Activated CD4-positive, alpha-beta memory T cell treated with anti-CD3 and anti-CD28 coated beads, Interleukin-2, amount 10 ng/mL, durations not matched to agents 7 days and 5 days (primary cell): ENCODE results near the gene TEN1. TPM values are rescaled to one million over a fixed set of nuclear protein-coding genes. Genes with fewer than 3 reads are reported as not detected.

ENCODE experiments used
- CTCF ChIA-PET: fragments of 350-600 bp; sonication (Branson Sonifier 250); formaldehyde crosslinking; loops from one replicate; lab custom pipeline; 2021; ENCODE audit warnings: antibody characterized with exemption, inconsistent platforms; lab: Charles Lee
- POLR2A ChIA-PET: fragments of 350-600 bp; sonication (Branson Sonifier 250); formaldehyde crosslinking; loops from one replicate; lab custom pipeline; 2021; ENCODE audit warnings: antibody characterized with exemption; lab: Charles Lee
- DNase-seq: peaks from one replicate; pipeline ENCODE4 v3.0.0-alpha.2; 2020
- H3K27ac Mint-ChIP-seq: one replicate; pipeline ENCODE4 v1.8.0; 2021; ENCODE audit warnings: mild to moderate bottlenecking, mixed read lengths
- H3K27me3 Mint-ChIP-seq: one replicate; pipeline ENCODE4 v1.8.0; 2021; ENCODE audit warnings: mixed read lengths
- H3K36me3 Mint-ChIP-seq: one replicate; pipeline ENCODE4 v1.8.0; 2021; ENCODE audit warnings: low read depth, mixed read lengths
- H3K4me1 Mint-ChIP-seq: one replicate; pipeline ENCODE4 v1.8.0; 2021; ENCODE audit warnings: mixed read lengths
- H3K4me3 Mint-ChIP-seq: one replicate; pipeline ENCODE4 v1.8.0; 2021; ENCODE audit warnings: mild to moderate bottlenecking, mixed read lengths
- H3K9me3 Mint-ChIP-seq: one replicate; pipeline ENCODE4 v1.8.0; 2021; ENCODE audit warnings: mixed read lengths
- total RNA-seq, 2 experiments: library from RNA; stranded (reverse); gene quantifications; one replicate each; pipeline ENCODE4 v1.2.3, GENCODE V29; 2021

TEN1 gene
- total RNA-seq: 10 to 100 TPM; 13.5 to 16.3 TPM

GRCh38 chr17:75978938-75979704, at the start of gene TEN1, which contains the start of gene ACOX1:
Gene TEN1, plus strand, starts transcription at chr17:75979240. Its CDS starts 6,953 bp downstream, at chr17:75986193.
Gene ACOX1, minus strand, starts transcription at chr17:75979166. Its CDS starts 93 bp downstream, at chr17:75979073.
- H3K4me1 Mint-ChIP-seq: peaks cover 41% of the 10 kb centered on the region
- H3K9me3 Mint-ChIP-seq: no peaks in the 10 kb centered on the region
- ChIA-PET POLR2A (interaction anchor here (0.6 to 1.9 kb wide), 10 partner anchors 9 to 374 kb away, joined by 3 to 7 read pairs (median 4); partner anchors contain the start of genes FBF1, MRPL38 and PRPSAP1), CTCF (interaction anchor here (1.2 to 1.4 kb wide), 3 partner anchors 14 to 57 kb away, joined by 3 to 4 read pairs (median 3); no protein-coding TSS in a partner anchor)
- peak within 1 kb of the TSS; percentile 99 for H3K4me3 Mint-ChIP-seq
- DNase-seq: peak; percentile 96
- H3K27me3 Mint-ChIP-seq: no peaks in the 10 kb centered on the region
- peak within 1 kb of the TSS; percentile 98 for H3K27ac Mint-ChIP-seq
- H3K36me3 Mint-ChIP-seq: peaks cover 15% of the 10 kb centered on the region

- Mint-ChIP-seq H3K27ac (no peak overlapping the region), H3K27me3 (no peaks in the 10 kb centered on the region), H3K36me3 (peaks cover 3% of the 10 kb centered on the region), H3K9me3 (no peaks in the 10 kb centered on the region), H3K4me3 (no peak overlapping the region), H3K4me1 (no peaks in the 10 kb centered on the region)
- POLR2A ChIA-PET: no interaction called here
- CTCF ChIA-PET: no interaction called here
- no peak for DNase-seq
Measured at GRCh38 chr17:75931062-75931461, 48.0 kb upstream of the TEN1 start.

- POLR2A ChIA-PET: interaction anchor here (0.7 kb wide), 1 partner anchor 47 kb away, joined by 3 read pairs; no protein-coding TSS in a partner anchor
- no peaks in the 10 kb centered on the region for H3K27me3 Mint-ChIP-seq
- peaks cover 3% of the 10 kb centered on the region for H3K36me3 Mint-ChIP-seq
- H3K9me3 Mint-ChIP-seq: no peaks in the 10 kb centered on the region
- CTCF ChIA-PET: interaction anchor here (0.7 kb wide), 1 partner anchor 173 kb away, joined by 5 read pairs; no protein-coding TSS in a partner anchor
- no peak overlapping the region for H3K27ac Mint-ChIP-seq
- DNase-seq: no peak
- no peak overlapping the region for H3K4me3 Mint-ChIP-seq
- no peaks in the 10 kb centered on the region for H3K4me1 Mint-ChIP-seq
Measured at GRCh38 chr17:75932852-75933251, 46.2 kb upstream of the TEN1 start.

- DNase-seq: no peak
- ChIA-PET CTCF (interaction anchor here (0.6 to 1.0 kb wide), 2 partner anchors 80 to 140 kb away, joined by 3 read pairs; no protein-coding TSS in a partner anchor), POLR2A (no interaction called here)
- Mint-ChIP-seq H3K4me3 (no peak overlapping the region), H3K36me3 (peaks cover 3% of the 10 kb centered on the region), H3K27me3 (no peaks in the 10 kb centered on the region), H3K9me3 (no peaks in the 10 kb centered on the region), H3K4me1 (no peaks in the 10 kb centered on the region), H3K27ac (no peak overlapping the region)
Measured at GRCh38 chr17:75933808-75934207, 45.2 kb upstream of the TEN1 start.

GRCh38 chr17:75937652-75938051, 41.4 kb upstream of the TEN1 start:
- H3K9me3 Mint-ChIP-seq: no peaks in the 10 kb centered on the region

GRCh38 chr17:75940727-75941441, 38.2 kb upstream of the TEN1 start, which contains the start of gene FBF1:
Gene FBF1, minus strand, starts transcription at chr17:75941042. Its CDS starts 2,893 bp downstream, at chr17:75938149.
- ChIA-PET POLR2A (interaction anchor here (0.9 to 2.0 kb wide), 14 partner anchors 9 to 652 kb away, joined by 3 to 8 read pairs (median 3); partner anchors contain the start of genes ACOX1, MRPL38, SLC25A19 and TEN1), CTCF (interaction anchor here (0.8 to 1.2 kb wide), 5 partner anchors 13 to 73 kb away, joined by 3 to 8 read pairs (median 4); no protein-coding TSS in a partner anchor)
- Mint-ChIP-seq H3K4me3 (peak within 1 kb of the TSS; percentile 83), H3K36me3 (peaks cover 4% of the 10 kb centered on the region), H3K27ac (peak within 1 kb of the TSS; percentile 51), H3K27me3 (no peaks in the 10 kb centered on the region), H3K9me3 (no peaks in the 10 kb centered on the region), H3K4me1 (peaks cover 15% of the 10 kb centered on the region)
- peak; percentile 92 for DNase-seq

More at GRCh38 chr17:75937652-75938051, 41.4 kb upstream of the TEN1 start:
- Mint-ChIP-seq H3K27me3 (no peaks in the 10 kb centered on the region), H3K36me3 (peaks cover 3% of the 10 kb centered on the region), H3K4me1 (peaks cover 15% of the 10 kb centered on the region), H3K4me3 (no peak overlapping the region), H3K27ac (no peak overlapping the region)
- POLR2A ChIA-PET: no interaction called here
- DNase-seq: no peak
- CTCF ChIA-PET: no interaction called here

DNA sequence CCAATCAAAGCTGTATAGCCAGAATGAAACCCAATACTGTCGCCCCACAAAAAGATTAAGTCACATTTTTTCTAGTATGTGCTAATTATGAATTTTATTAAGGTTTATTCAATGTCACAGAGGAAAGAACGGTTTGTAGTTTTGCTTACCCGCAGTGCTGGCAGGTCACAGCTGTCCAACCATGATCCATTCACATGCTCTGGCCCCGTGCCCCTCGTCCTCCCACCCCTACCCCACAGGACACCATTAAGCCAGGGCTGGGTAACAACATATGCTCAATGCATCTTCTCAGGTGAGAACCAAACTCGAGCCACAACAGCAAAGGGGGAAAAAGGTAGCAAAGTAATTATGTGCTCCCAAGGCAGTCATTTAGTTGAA, 37.6 kb upstream of the TEN1 start:
- no peaks in the 10 kb centered on the region for H3K9me3 Mint-ChIP-seq
- DNase-seq: no peak
- peaks cover 15% of the 10 kb centered on the region for H3K4me1 Mint-ChIP-seq
- H3K27ac Mint-ChIP-seq: peak overlapping the region; percentile 51
- H3K4me3 Mint-ChIP-seq: peak overlapping the region; percentile 83
- H3K36me3 Mint-ChIP-seq: peaks cover 5% of the 10 kb centered on the region
- no peaks in the 10 kb centered on the region for H3K27me3 Mint-ChIP-seq
- CTCF ChIA-PET: interaction anchor here (0.8 to 1.2 kb wide), 4 partner anchors 14 to 73 kb away, joined by 3 to 8 read pairs (median 4); no protein-coding TSS in a partner anchor
- POLR2A ChIA-PET: interaction anchor here (0.9 to 2.0 kb wide), 14 partner anchors 8 to 652 kb away, joined by 3 to 8 read pairs (median 3); partner anchors contain the start of genes ACOX1, MRPL38, SLC25A19 and TEN1

- ChIA-PET CTCF (interaction anchor here (0.7 to 1.8 kb wide), 2 partner anchors 488 to 620 kb away, joined by 3 to 5 read pairs; no protein-coding TSS in a partner anchor), POLR2A (no interaction called here)
- no peak overlapping the region for H3K4me3 Mint-ChIP-seq
- peaks cover 9% of the 10 kb centered on the region for H3K36me3 Mint-ChIP-seq
- no peaks in the 10 kb centered on the region for H3K27me3 Mint-ChIP-seq
- no peaks in the 10 kb centered on the region for H3K9me3 Mint-ChIP-seq
- peaks cover 15% of the 10 kb centered on the region for H3K4me1 Mint-ChIP-seq
- H3K27ac Mint-ChIP-seq: no peak overlapping the region
- DNase-seq: no peak
Measured at GRCh38 chr17:75942473-75942872, 36.6 kb upstream of the TEN1 start.

- Mint-ChIP-seq H3K9me3 (no peaks in the 10 kb centered on the region), H3K4me3 (no peak overlapping the region), H3K27me3 (no peaks in the 10 kb centered on the region), H3K27ac (no peak overlapping the region), H3K4me1 (peaks cover 15% of the 10 kb centered on the region), H3K36me3 (peaks cover 10% of the 10 kb centered on the region)
- ChIA-PET CTCF (interaction anchor here (1.8 kb wide), 1 partner anchor 621 kb away, joined by 3 read pairs; no protein-coding TSS in a partner anchor), POLR2A (no interaction called here)
- DNase-seq: no peak
Measured at GRCh38 chr17:75943491-75943890, 35.5 kb upstream of the TEN1 start.

DNA sequence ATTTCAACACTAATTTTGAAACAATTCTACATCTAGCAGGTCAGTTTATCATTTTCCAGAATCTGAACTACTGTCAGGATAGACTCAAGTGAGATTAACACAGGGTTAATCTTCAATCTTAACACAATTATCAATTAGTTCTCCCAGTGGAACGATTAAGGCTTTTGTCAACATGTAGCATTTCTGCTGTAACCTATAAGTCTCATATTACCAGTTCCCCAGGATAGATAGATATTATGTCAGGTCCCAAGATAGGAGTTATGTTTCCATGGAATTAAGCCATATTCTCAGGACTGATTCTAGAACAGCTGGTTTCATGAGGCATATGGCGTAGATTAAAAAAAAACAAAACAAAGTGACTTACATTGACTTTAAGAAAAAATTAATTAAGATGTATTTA, 33.8 kb upstream of the TEN1 start:
- H3K36me3 Mint-ChIP-seq: peaks cover 22% of the 10 kb centered on the region
- H3K27ac Mint-ChIP-seq: no peak overlapping the region
- no peak overlapping the region for H3K4me3 Mint-ChIP-seq
- no peak for DNase-seq
- POLR2A ChIA-PET: no interaction called here
- CTCF ChIA-PET: no interaction called here
- H3K27me3 Mint-ChIP-seq: no peaks in the 10 kb centered on the region
- H3K4me1 Mint-ChIP-seq: peaks cover 12% of the 10 kb centered on the region
- no peaks in the 10 kb centered on the region for H3K9me3 Mint-ChIP-seq

GRCh38 chr17:75950421-75950820, 28.6 kb upstream of the TEN1 start:
- H3K27ac Mint-ChIP-seq: no peak overlapping the region
- H3K36me3 Mint-ChIP-seq: peaks cover 46% of the 10 kb centered on the region
- no peaks in the 10 kb centered on the region for H3K9me3 Mint-ChIP-seq
- H3K27me3 Mint-ChIP-seq: no peaks in the 10 kb centered on the region
- no peak for DNase-seq
- ChIA-PET CTCF (no interaction called here), POLR2A (interaction anchor here (1.0 to 2.2 kb wide), 2 partner anchors 9 to 10 kb away, joined by 6 to 8 read pairs; partner anchors contain the start of gene FBF1)
- peaks cover 18% of the 10 kb centered on the region for H3K4me1 Mint-ChIP-seq
- H3K4me3 Mint-ChIP-seq: no peak overlapping the region

- POLR2A ChIA-PET: interaction anchor here (2.2 kb wide), 1 partner anchor 10 kb away, joined by 8 read pairs; the partner anchor contains the start of gene FBF1
- Mint-ChIP-seq H3K27ac (peak overlapping the region; percentile 55), H3K36me3 (peaks cover 50% of the 10 kb centered on the region)
Measured at GRCh38 chr17:75950855-75951554, 28.0 kb upstream of the TEN1 start.

More at GRCh38 chr17:75950855-75951554, 28.0 kb upstream of the TEN1 start:
- no peak overlapping the region for H3K4me3 Mint-ChIP-seq
- no peaks in the 10 kb centered on the region for H3K9me3 Mint-ChIP-seq
- CTCF ChIA-PET: no interaction called here
- no peaks in the 10 kb centered on the region for H3K27me3 Mint-ChIP-seq
- DNase-seq: no peak
- H3K4me1 Mint-ChIP-seq: peaks cover 18% of the 10 kb centered on the region
